Osteoblast (primary cell): Measurements from ENCODE around the gene INSC. TPM values are rescaled to one million over a fixed set of nuclear protein-coding genes. Genes with fewer than 3 reads are reported as not detected.

Experiments
- DNase-seq: peaks from one replicate; pipeline ENCODE4 v3.0.0; 2011; ENCODE audit warnings: low spot score, mixed read lengths; ENCODE audit not compliant: insufficient read length; ENCODE audit errors: missing footprints
- H2AFZ ChIP-seq: 2 replicates; pipeline ENCODE4 v1.6.0; 2011; ENCODE audit warnings: mild to moderate bottlenecking, low read length
- H3K27ac ChIP-seq: 2 replicates; pipeline ENCODE4 v1.5.1; 2011; ENCODE audit warnings: mild to moderate bottlenecking, low read depth, low read length, moderate library complexity
- H3K27me3 ChIP-seq: 2 replicates; pipeline ENCODE4 v1.6.0; 2012; ENCODE audit warnings: mild to moderate bottlenecking, control low read depth, inconsistent platforms, low read length, moderate library complexity; ENCODE audit not compliant: insufficient read depth
- H3K36me3 ChIP-seq: 2 replicates; pipeline ENCODE4 v1.5.1; 2011; ENCODE audit warnings: mild to moderate bottlenecking, low read length, control low read depth, moderate library complexity; ENCODE audit not compliant: insufficient read depth
- H3K4me1 ChIP-seq: 2 replicates; pipeline ENCODE4 v1.5.1; 2011; ENCODE audit warnings: mild to moderate bottlenecking, low read length, control low read depth, moderate library complexity; ENCODE audit not compliant: insufficient read depth
- H3K4me2 ChIP-seq: 2 replicates; pipeline ENCODE4 v1.6.0; 2011; ENCODE audit warnings: mild to moderate bottlenecking, low read length; ENCODE audit not compliant: insufficient read depth
- H3K4me3 ChIP-seq: fragments of 200-600 bp; sonication (generic); 3 replicates; pipeline ENCODE4 v1.5.1; 2012; ENCODE audit warnings: mild to moderate bottlenecking, low read length, inconsistent platforms; ENCODE audit not compliant: insufficient read depth
- H3K79me2 ChIP-seq: 2 replicates; pipeline ENCODE4 v1.6.0; 2012; ENCODE audit warnings: mild to moderate bottlenecking, low read length, control low read depth, inconsistent platforms; ENCODE audit not compliant: insufficient read depth
- H3K9me3 ChIP-seq: 2 replicates; pipeline ENCODE4 v1.5.1; 2011; ENCODE audit warnings: low read depth, low read length, control low read depth
- H4K20me1 ChIP-seq: 2 replicates; pipeline ENCODE4 v1.6.0; 2012; ENCODE audit warnings: mild to moderate bottlenecking, low read length, control low read depth; ENCODE audit not compliant: insufficient read depth
- total RNA-seq: library from RNA; depleted of rRNA; stranded (reverse); fragments of >200 nt; gene quantifications from 2 replicates; pipeline ENCODE4 v1.2.3, GENCODE V29; 2012
- TF ChIP-seq, protein P1 (sequence below): IDR thresholded peaks from 2 replicates; pipeline ENCODE4 v1.5.1; 2011; ENCODE audit warnings: mild to moderate bottlenecking, low read depth, low read length, moderate library complexity; ENCODE audit errors: extremely low read depth

The INSC gene
- total RNA-seq, 1 donor = 0.72 TPM

DNA sequence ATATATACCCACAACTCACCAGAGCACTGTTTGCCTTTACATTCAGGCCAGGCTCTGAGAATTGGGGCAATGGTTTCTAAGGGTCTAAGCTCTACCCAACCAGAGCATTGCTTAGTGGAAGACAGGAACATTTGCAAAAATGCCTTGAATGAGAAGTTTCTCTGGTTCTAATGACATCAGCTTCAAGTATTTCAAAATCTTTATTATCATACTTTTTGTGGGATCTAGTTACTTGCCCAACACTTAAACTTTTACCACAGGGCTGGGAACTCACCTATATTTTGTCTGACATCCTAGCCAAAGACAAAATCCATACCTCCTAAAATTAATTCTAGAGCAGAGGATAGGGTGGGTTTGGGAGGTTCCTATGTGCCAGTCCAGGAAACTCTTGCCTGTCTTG is 51.5 kb downstream of the INSC start:
- TF ChIP-seq, protein P1, sequence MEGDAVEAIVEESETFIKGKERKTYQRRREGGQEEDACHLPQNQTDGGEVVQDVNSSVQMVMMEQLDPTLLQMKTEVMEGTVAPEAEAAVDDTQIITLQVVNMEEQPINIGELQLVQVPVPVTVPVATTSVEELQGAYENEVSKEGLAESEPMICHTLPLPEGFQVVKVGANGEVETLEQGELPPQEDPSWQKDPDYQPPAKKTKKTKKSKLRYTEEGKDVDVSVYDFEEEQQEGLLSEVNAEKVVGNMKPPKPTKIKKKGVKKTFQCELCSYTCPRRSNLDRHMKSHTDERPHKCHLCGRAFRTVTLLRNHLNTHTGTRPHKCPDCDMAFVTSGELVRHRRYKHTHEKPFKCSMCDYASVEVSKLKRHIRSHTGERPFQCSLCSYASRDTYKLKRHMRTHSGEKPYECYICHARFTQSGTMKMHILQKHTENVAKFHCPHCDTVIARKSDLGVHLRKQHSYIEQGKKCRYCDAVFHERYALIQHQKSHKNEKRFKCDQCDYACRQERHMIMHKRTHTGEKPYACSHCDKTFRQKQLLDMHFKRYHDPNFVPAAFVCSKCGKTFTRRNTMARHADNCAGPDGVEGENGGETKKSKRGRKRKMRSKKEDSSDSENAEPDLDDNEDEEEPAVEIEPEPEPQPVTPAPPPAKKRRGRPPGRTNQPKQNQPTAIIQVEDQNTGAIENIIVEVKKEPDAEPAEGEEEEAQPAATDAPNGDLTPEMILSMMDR = no peak
- Histone ChIP-seq H3K27ac (no peak overlapping the region), H3K36me3 (no peaks in the 10 kb centered on the region), H2AFZ (no peak overlapping the region), H3K9me3 (no peaks in the 10 kb centered on the region), H4K20me1 (no peaks in the 10 kb centered on the region), H3K4me1 (peaks cover 4% of the 10 kb centered on the region), H3K27me3 (no peaks in the 10 kb centered on the region), H3K4me2 (no peak overlapping the region), H3K4me3 (no peak overlapping the region), H3K79me2 (no peaks in the 10 kb centered on the region)
- DNase-seq = no peak

DNA sequence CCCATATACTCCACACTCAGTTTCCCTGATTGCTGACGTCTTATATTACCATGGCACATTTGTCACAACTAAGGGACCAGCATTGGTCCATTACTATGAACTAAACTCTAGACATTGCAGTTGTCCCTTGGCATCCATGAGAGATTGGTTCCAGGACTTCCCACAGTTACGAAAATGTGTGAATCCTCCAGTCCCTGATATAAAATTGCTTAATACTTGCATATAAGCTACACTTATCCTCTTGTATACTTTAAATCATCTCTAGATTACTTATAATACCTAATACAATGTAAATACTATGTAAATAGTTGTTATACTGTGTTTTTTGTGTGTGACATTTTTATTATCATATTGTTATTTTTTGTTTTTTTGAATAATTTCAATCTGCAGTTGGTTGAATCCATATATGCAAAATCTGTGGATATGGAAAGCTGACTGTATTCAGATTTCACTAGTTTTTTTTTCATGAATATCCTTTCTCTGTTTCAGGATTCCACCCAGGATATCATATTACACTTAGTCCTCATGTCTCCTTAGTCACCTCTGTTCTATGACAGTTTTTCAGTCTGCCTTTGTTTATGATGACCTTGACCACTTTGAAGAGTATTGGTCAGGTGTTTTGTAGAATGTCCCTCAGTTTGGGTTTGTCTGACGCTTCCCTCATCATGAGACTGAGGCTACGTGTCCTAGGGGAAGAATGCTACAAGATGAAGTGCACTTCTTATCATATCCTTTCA is 55.3 kb downstream of the INSC start:
- H3K9me3 ChIP-seq = no peaks in the 10 kb centered on the region
- H3K27ac ChIP-seq = no peak overlapping the region
- H3K27me3 ChIP-seq = no peaks in the 10 kb centered on the region
- H3K79me2 ChIP-seq = no peaks in the 10 kb centered on the region
- H3K4me1 ChIP-seq = peaks cover 4% of the 10 kb centered on the region
- no peak for DNase-seq
- H3K4me3 ChIP-seq = no peak overlapping the region
- TF ChIP-seq, protein P1 = no peak
- no peak overlapping the region for H2AFZ ChIP-seq
- no peak overlapping the region for H3K4me2 ChIP-seq
- H4K20me1 ChIP-seq = no peaks in the 10 kb centered on the region
- no peaks in the 10 kb centered on the region for H3K36me3 ChIP-seq

DNA sequence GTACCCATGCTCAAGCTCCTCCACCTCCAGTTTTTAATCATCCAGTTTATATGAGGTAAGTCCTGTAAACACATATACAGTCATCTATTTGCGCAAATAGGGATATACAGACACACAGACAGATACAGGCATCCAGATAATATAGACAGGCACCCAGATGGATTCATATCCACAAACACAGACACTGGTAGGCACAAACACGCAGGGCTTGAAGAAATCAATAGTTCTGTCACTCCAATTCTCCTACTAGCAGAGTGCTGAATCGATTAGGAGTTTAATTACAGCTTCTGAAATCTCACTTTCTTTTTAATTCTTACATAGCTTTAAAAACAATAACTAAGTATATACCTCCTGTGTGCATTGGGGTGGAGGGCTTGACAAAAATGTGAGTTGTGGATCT is 56.0 kb downstream of the INSC start:
- Histone ChIP-seq H3K27ac (no peak overlapping the region), H2AFZ (no peak overlapping the region), H3K36me3 (no peaks in the 10 kb centered on the region), H3K27me3 (no peaks in the 10 kb centered on the region), H3K4me3 (no peak overlapping the region), H3K9me3 (no peaks in the 10 kb centered on the region), H3K4me2 (no peak overlapping the region), H4K20me1 (no peaks in the 10 kb centered on the region), H3K79me2 (no peaks in the 10 kb centered on the region), H3K4me1 (peaks cover 4% of the 10 kb centered on the region)
- TF ChIP-seq, protein P1 = no peak
- DNase-seq = no peak

DNA sequence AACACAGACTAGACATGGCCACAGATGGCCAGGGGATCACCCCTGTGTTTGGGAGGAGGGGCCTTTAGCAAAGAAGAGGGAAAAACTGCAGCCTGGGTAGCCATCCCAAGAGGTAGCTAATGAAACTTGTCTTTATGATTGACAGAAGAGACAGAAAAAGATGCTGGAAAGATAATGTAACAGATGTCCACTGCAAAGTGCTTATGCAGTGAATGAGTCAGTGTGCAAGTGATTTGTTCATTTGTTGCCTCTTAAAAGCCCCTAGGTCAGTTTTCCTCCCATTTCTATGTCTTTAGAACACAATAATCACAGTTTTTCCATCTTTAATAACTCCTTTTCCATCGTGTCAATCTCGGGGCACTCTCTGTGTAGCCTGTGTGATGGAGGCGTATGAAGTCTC is 57.2 kb downstream of the INSC start:
- Histone ChIP-seq H3K27me3 (no peaks in the 10 kb centered on the region), H3K4me1 (no peaks in the 10 kb centered on the region), H3K4me2 (no peak overlapping the region), H3K79me2 (no peaks in the 10 kb centered on the region), H3K4me3 (no peak overlapping the region), H3K36me3 (no peaks in the 10 kb centered on the region), H3K9me3 (no peaks in the 10 kb centered on the region), H4K20me1 (no peaks in the 10 kb centered on the region), H3K27ac (no peak overlapping the region), H2AFZ (no peak overlapping the region)
- no peak for DNase-seq
- TF ChIP-seq, protein P1 = no peak
